IPS DF 6.9 (cell line): ENCODE measurements around the gene UPK3BL2.
"Not testable (repeated sequence)": the region's sequence is repeated elsewhere in the genome, so short reads cannot be mapped to it uniquely, and the experiment has no call there.

Experiments used
- DNase-seq: peaks from one replicate; pipeline ENCODE4 v3.0.0-alpha.2; 2013; ENCODE audit warnings: low read depth, low spot score
- H3K27ac ChIP-seq: one replicate; pipeline ENCODE4 v1.5.1; 2013; ENCODE audit warnings: low read length, control low read depth
- H3K27me3 ChIP-seq: 2 replicates; pipeline ENCODE4 v1.6.1; 2013; ENCODE audit warnings: mild to moderate bottlenecking, low read length; ENCODE audit not compliant: control insufficient read depth, insufficient read depth
- H3K36me3 ChIP-seq: 2 replicates; pipeline ENCODE4 v1.6.1; 2013; ENCODE audit warnings: low read length; ENCODE audit not compliant: control insufficient read depth, insufficient read depth
- H3K4me1 ChIP-seq: 2 replicates; pipeline ENCODE4 v1.6.1; 2013; ENCODE audit warnings: low read length; ENCODE audit not compliant: control insufficient read depth, insufficient read depth
- H3K4me3 ChIP-seq: 2 replicates; pipeline ENCODE4 v1.5.1; 2013; ENCODE audit warnings: mild to moderate bottlenecking, low read length
- H3K9me3 ChIP-seq: 2 replicates; pipeline ENCODE4 v1.6.1; 2013; ENCODE audit warnings: low read length, inconsistent platforms; ENCODE audit not compliant: control insufficient read depth, insufficient read depth
- WGBS: extraction: QIAGEN DNeasy Blood & Tissue Kit; methylation state at CpG from one replicate; pipeline ENCODE4 v1.1.7; 2013; ENCODE audit warnings: mixed read lengths, missing lambda C conversion rate; ENCODE audit not compliant: insufficient read length, insufficient coverage; 5-methylcytosine and 5-hydroxymethylcytosine counted together

Gene UPK3BL2

DNA sequence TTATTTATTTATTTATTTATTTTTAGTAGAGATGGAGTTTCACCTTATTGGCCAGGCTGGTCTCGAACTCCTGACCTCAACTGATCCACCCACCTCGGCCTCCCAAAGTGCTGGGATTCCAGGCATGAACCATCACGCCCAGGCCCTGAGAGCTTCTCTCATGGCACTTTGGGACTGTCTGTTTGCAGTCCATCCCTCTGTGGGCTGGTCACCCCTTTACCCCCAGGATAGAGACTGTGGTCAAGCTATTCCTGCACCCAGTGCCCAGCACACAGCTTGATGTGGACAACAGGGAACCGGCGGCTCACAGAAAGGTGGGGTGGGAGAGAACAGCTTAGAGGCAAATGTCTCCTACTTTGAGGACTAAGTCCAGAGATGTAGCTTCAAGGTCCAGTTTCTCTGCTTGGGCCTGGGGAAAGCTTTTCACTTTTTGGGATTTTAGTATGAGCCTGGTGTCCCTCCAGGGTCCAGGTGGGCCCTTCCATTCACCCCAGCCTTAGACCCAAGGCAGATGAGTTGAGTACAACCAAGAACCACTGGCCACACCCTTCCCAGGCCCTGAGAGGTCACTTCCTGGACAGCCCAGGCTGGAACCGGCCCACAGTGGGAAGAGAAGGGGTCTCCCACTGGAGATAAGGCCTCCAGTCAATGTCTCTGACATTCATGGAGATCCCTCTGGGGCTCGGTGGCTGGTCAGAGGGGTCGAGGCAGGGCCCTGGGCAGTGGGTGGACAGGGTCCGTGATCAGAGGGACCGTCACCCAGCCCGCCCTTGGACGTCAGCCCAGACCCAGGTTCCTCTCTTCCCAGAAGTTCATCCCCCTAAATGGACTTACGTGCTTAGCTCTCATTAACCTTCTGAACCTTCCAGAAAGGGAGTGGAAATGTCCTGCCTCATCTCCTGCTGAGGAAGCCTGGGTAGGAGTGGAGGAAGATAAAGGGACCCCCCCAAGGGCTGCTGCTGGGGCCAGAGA is 15.4 kb downstream of the UPK3BL2 start:
- no CpG with 5 or more reads among the region's 13 CpGs for WGBS
- not testable (repeated sequence) for H3K36me3 ChIP-seq, H3K27ac ChIP-seq, H3K27me3 ChIP-seq, DNase-seq, H3K4me3 ChIP-seq, H3K9me3 ChIP-seq, H3K4me1 ChIP-seq

- H3K4me3 ChIP-seq, DNase-seq, H3K27ac ChIP-seq, H3K27me3 ChIP-seq, H3K9me3 ChIP-seq, H3K36me3 ChIP-seq, H3K4me1 ChIP-seq: not testable (repeated sequence)
- no CpG with 5 or more reads among the region's 8 CpGs for WGBS
These were observed 16.3 kb downstream of the UPK3BL2 start for GRCh38 chr7:102527182-102527581.

- H3K27me3 ChIP-seq, H3K4me1 ChIP-seq, H3K4me3 ChIP-seq, H3K9me3 ChIP-seq, DNase-seq, H3K36me3 ChIP-seq, H3K27ac ChIP-seq: not testable (repeated sequence)
- no CpG with 5 or more reads among the region's 2 CpGs for WGBS
These were observed 18.7 kb downstream of the UPK3BL2 start for GRCh38 chr7:102524803-102525202.

GRCh38 chr7:102520797-102521196 is 22.7 kb downstream of the UPK3BL2 start:
- DNase-seq, H3K27me3 ChIP-seq, H3K36me3 ChIP-seq, H3K4me1 ChIP-seq, H3K27ac ChIP-seq, H3K9me3 ChIP-seq, H3K4me3 ChIP-seq: not testable (repeated sequence)
- no CpG with 5 or more reads among the region's 5 CpGs for WGBS

DNA sequence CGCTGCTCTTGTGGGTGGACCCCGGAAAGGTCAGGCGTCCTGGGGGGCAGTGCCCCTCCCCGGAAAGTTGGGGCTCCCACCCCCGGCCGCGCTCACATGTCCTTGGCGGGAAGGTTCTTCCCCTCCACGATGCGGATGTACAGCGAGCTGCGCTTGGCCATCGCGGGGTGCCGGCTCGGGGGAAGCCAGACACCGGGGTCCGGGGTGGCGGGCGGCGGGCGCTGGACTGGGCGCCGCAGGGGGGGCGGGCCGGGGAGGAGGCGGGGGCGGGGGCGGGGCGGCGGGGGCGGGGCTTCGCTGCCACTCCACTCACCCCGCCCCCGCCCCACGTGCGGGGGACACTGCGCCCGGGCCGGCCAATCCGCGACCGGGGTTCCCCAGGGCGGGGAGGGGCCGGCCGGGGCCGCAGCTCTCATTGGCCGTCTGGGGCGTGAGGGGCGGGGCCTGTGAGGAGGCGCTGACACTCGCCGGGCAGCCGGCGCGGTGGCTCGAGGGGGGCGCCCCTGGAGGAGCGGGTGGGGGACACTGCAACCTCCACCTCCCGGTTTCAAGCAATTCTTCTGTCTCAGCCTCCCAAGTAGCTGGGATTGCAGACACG is 25.8 kb downstream of the UPK3BL2 start, which contains the start of gene RASA4B:
TSS of gene RASA4B (minus strand) at position 228 of the 598 bp plus-strand sequence. CDS start at position 161, 67 bp downstream.
- not testable (repeated sequence) for H3K4me1 ChIP-seq, H3K27ac ChIP-seq, H3K9me3 ChIP-seq, H3K27me3 ChIP-seq, H3K36me3 ChIP-seq, DNase-seq
- no CpG with 5 or more reads among the region's 61 CpGs for WGBS
- H3K4me3 ChIP-seq, result peak within 1 kb of the TSS; percentile 33; the same call in 1 of the 2 replicates

DNA sequence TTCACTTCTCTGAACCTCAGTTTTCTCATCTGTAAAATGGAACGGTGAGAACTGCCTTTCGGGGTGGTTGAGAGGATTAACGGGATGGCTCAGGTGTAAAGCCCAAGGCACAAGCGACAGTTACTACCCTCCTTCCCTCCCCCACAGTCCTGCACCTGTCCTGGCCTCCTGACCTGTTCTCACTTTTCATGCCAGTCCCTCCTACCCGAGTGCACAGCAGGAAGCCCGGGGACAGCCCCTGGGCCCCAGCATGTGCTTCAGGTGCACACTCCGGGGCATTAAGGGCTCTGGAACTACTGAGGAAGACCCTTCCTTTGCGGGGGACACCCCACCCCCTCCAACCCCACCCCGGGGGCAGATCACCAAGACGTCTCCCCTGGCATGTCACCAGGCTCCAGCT is 26.5 kb downstream of the UPK3BL2 start:
- no CpG with 5 or more reads among the region's 10 CpGs for WGBS
- not testable (repeated sequence) for H3K9me3 ChIP-seq, DNase-seq, H3K27ac ChIP-seq, H3K4me3 ChIP-seq, H3K4me1 ChIP-seq, H3K36me3 ChIP-seq, H3K27me3 ChIP-seq

GRCh38 chr7:102515889-102516288 is 27.6 kb downstream of the UPK3BL2 start:
- H3K27me3 ChIP-seq, H3K27ac ChIP-seq, H3K4me3 ChIP-seq, H3K4me1 ChIP-seq, H3K36me3 ChIP-seq, DNase-seq, H3K9me3 ChIP-seq: not testable (repeated sequence)
- no CpG with 5 or more reads among the region's 3 CpGs for WGBS

DNA sequence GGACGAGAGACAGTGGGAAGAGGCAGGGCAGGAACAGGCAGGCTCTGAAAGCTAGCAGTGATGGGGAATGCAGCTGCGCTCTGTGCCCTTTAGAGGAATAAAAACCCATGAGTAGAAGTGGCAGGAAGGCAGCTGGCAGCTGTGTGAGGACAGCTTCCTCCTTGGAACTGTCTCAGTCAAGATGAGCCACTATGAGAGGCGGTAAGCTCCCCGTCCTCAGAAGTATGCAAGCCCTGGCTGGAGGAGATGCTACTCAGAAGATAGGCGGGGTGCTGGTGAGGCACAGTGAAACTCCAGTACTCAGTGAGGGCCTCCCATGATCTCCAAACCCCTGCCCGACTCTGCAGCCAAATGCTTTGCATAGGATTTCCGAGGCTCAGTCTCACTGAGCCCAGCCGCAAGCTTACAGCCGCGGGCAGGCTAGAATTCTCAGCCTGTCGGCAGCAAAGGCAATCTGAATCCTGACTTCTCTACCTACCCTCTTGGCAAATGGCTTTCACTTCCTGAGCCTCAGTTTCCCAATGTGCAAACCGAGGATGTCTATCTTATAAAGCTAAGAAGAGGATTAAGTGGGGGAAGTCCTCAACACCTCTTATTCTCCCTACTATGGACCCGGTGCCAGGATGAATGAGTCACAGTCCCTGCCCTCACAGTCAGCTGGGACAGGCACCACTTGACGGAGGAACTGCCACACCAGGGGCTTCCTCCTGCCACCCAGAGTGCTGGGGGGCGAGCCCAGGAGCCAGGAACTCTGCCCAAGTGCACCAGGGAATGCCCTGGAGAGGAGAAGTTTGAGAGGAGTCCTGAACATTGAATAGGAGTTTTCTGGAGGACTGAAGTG is 28.4 kb downstream of the UPK3BL2 start:
- not testable (repeated sequence) for H3K4me3 ChIP-seq, H3K4me1 ChIP-seq, H3K9me3 ChIP-seq, H3K36me3 ChIP-seq, H3K27ac ChIP-seq, DNase-seq, H3K27me3 ChIP-seq
- no CpG with 5 or more reads among the region's 15 CpGs for WGBS

DNA sequence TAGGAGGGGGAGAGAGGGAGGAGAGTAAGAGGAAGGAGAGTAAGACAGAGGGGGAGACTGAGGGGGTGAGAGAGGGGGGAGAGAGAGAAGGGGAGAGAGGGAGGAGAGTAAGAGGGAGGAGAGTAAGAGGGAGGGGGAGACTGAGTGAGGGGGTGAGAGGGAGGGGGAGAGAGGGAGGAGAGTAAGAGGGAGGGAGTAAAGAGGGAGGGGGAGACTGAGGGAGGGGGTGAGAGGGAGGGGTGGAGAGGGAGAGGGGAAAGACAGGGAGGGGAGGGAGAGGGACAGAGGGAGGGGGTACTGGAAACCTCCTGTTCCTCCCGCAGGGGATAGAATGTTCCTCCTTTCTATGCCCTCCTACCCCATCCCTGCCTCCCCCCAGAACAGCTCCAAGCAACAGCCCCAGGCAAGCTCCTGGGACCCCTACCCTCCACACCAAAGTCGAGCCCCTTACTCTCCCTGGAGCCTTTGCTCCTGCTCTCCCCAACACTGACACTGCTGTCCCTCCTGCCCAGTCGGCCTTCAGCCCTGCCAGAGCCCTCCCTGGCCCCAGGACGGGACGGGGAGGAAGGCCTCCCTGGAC is 30.8 kb downstream of the UPK3BL2 start:
- not testable (repeated sequence) for H3K27ac ChIP-seq, H3K4me1 ChIP-seq, DNase-seq, H3K4me3 ChIP-seq, H3K9me3 ChIP-seq, H3K36me3 ChIP-seq, H3K27me3 ChIP-seq
- WGBS, result no CpG with 5 or more reads among the region's 5 CpGs
